Suprapubic skin (tissue), 4 donors: Measurements from ENCODE around the gene SLC25A19. TPM values are rescaled to one million over a fixed set of nuclear protein-coding genes. Genes with fewer than 3 reads are reported as not detected.

Source experiments
- DNase-seq, 2 donors: peaks; one replicate each; pipeline ENCODE4 v3.0.0-alpha.2; 2019; ENCODE audit warnings: low spot score in 2 of 2
- H3K27ac ChIP-seq: fragments of 200-600 bp; sonication (generic); one replicate; pipeline ENCODE4 v1.5.1; 2019
- H3K27me3 ChIP-seq: fragments of 200-600 bp; sonication (generic); one replicate; pipeline ENCODE4 v1.5.1; 2019
- H3K36me3 ChIP-seq: fragments of 200-600 bp; sonication (generic); one replicate; pipeline ENCODE4 v1.5.1; 2019
- H3K4me1 ChIP-seq: fragments of 200-600 bp; sonication (generic); one replicate; pipeline ENCODE4 v1.5.1; 2019
- H3K4me3 ChIP-seq: fragments of 200-600 bp; sonication (generic); one replicate; pipeline ENCODE4 v1.5.1; 2019; ENCODE audit warnings: mild to moderate bottlenecking
- H3K9me3 ChIP-seq: fragments of 200-600 bp; sonication (generic); one replicate; pipeline ENCODE4 v1.5.1; 2019
- CTCF ChIP-seq, 2 donors: fragments of 200-600 bp in 1 of 2; fragments of 450-650 bp in 1 of 2; sonication (generic) in 1 of 2; IDR thresholded peaks; one replicate each; pipeline ENCODE4 v1.5.1; 2016 to 2019; ENCODE audit warnings: antibody characterized with exemption in 2 of 2, mild to moderate bottlenecking in 1 of 2, moderate library complexity in 1 of 2
- EP300 ChIP-seq: sonication (generic); formaldehyde crosslinking; IDR thresholded peaks from one replicate; pipeline ENCODE4 v1.6.1; 2017; ENCODE audit warnings: antibody characterized with exemption
- POLR2A ChIP-seq, 2 donors: fragments of 450-650 bp; IDR thresholded peaks; one replicate each; pipeline ENCODE4 v1.6.1; 2017; ENCODE audit warnings: antibody characterized with exemption in 2 of 2, mild to moderate bottlenecking in 2 of 2, moderate library complexity in 2 of 2
- POLR2AphosphoS5 ChIP-seq, 3 donors: sonication (generic); formaldehyde crosslinking; IDR thresholded peaks; one replicate each; pipeline ENCODE4 v1.6.1; 2017; ENCODE audit warnings: antibody characterized with exemption in 3 of 3
- WGBS: methylation state at CpG from one replicate; pipeline ENCODE4 v1.1.5; 2018; 5-methylcytosine and 5-hydroxymethylcytosine counted together
- total RNA-seq, 4 donors: library from RNA; depleted of rRNA; stranded (reverse); fragments of >200 nt; gene quantifications; one replicate each; pipeline ENCODE4 v1.1.0, GENCODE V29; 2016

SLC25A19 gene
- total RNA-seq, 4 donors from 2014 or later, result 6.1 to 14.4 (median 10.1) TPM

- Histone ChIP-seq H3K4me1 (peaks cover 23% of the 10 kb centered on the region), H3K9me3 (no peaks in the 10 kb centered on the region), H3K36me3 (peaks cover 99% of the 10 kb centered on the region), H3K4me3 (no peak overlapping the region), H3K27me3 (no peaks in the 10 kb centered on the region), H3K27ac (no peak overlapping the region)
- no peak for DNase-seq
- 53% methylated on average over 13 of the region's 13 CpGs for WGBS
- no peak for TF ChIP-seq EP300
- TF ChIP-seq POLR2AphosphoS5 (IDR thresholded peaks at IDR 0.05), result no peak
- TF ChIP-seq CTCF (IDR thresholded peaks at IDR 0.05), result peak; percentile 30 to 79
- no peak for TF ChIP-seq POLR2A (IDR thresholded peaks at IDR 0.05)
Measured at GRCh38 chr17:75238684-75239191, 50.5 kb downstream of the SLC25A19 start.

- no peak overlapping the region for H3K4me3 ChIP-seq
- TF ChIP-seq CTCF (IDR thresholded peaks at IDR 0.05), result no peak
- no peaks in the 10 kb centered on the region for H3K9me3 ChIP-seq
- no peak overlapping the region for H3K27ac ChIP-seq
- WGBS, result 82% methylated on average over 9 of the region's 11 CpGs
- H3K27me3 ChIP-seq, result no peaks in the 10 kb centered on the region
- peaks cover 23% of the 10 kb centered on the region for H3K4me1 ChIP-seq
- DNase-seq, result no peak
- H3K36me3 ChIP-seq, result peaks cover 94% of the 10 kb centered on the region
Measured at GRCh38 chr17:75238020-75238580, 51.1 kb downstream of the SLC25A19 start.

GRCh38 chr17:75237100-75238014 lies 51.9 kb downstream of the SLC25A19 start:
- Histone ChIP-seq H3K4me3 (no peak overlapping the region), H3K27ac (no peak overlapping the region), H3K36me3 (peaks cover 94% of the 10 kb centered on the region), H3K9me3 (no peaks in the 10 kb centered on the region), H3K4me1 (peaks cover 22% of the 10 kb centered on the region), H3K27me3 (no peaks in the 10 kb centered on the region)
- TF ChIP-seq POLR2A (IDR thresholded peaks at IDR 0.05) (no peak), POLR2AphosphoS5 (IDR thresholded peaks at IDR 0.05) (no peak), CTCF (IDR thresholded peaks at IDR 0.05) (no peak), EP300 (no peak)
- 68% methylated on average over 4 of the region's 12 CpGs for WGBS
- no peak for DNase-seq

- H3K27ac ChIP-seq, result no peak overlapping the region
- no peak for DNase-seq
- WGBS, result 89% methylated on average over 12 of the region's 13 CpGs
- H3K4me1 ChIP-seq, result no peaks in the 10 kb centered on the region
- no peak for TF ChIP-seq POLR2A (IDR thresholded peaks at IDR 0.05)
- no peak for TF ChIP-seq POLR2AphosphoS5 (IDR thresholded peaks at IDR 0.05)
- no peak for TF ChIP-seq CTCF (IDR thresholded peaks at IDR 0.05)
- no peak for TF ChIP-seq EP300
- peaks cover 88% of the 10 kb centered on the region for H3K36me3 ChIP-seq
- no peaks in the 10 kb centered on the region for H3K27me3 ChIP-seq
- no peaks in the 10 kb centered on the region for H3K9me3 ChIP-seq
- no peak overlapping the region for H3K4me3 ChIP-seq
Measured at GRCh38 chr17:75232786-75233185, 56.4 kb downstream of the SLC25A19 start.
